Coronary artery (tissue), 2 donors: ENCODE results near the gene TRAPPC13.

Experiments
- DNase-seq: peaks from one replicate; pipeline ENCODE4 v3.0.0-alpha.2; 2017; ENCODE audit warnings: low spot score
- H3K27ac ChIP-seq, 2 donors: fragments of 200-600 bp; sonication (generic); one replicate each; pipeline ENCODE4 v1.5.1; 2016 to 2019
- H3K4me3 ChIP-seq: fragments of 200-600 bp; sonication (generic); 2 replicates; pipeline ENCODE4 v1.5.1; 2016; ENCODE audit warnings: mild to moderate bottlenecking, moderate library complexity
- CTCF ChIP-seq: fragments of 200-600 bp; sonication (generic); IDR thresholded peaks from one replicate; pipeline ENCODE4 v1.5.1; 2019; ENCODE audit warnings: antibody characterized with exemption

TRAPPC13 gene

GRCh38 chr5:65682148-65682547, 57.3 kb downstream of the TRAPPC13 start:
- no peak for DNase-seq
- TF ChIP-seq CTCF: no peak
- Histone ChIP-seq H3K27ac (no peak overlapping the region), H3K4me3 (no peak overlapping the region)

GRCh38 chr5:65693121-65693520, 68.3 kb downstream of the TRAPPC13 start:
- DNase-seq: no peak
- TF ChIP-seq CTCF: no peak
- no peak overlapping the region for H3K4me3 ChIP-seq

GRCh38 chr5:65695162-65695755, 70.4 kb downstream of the TRAPPC13 start:
- TF ChIP-seq CTCF: no peak
- no peak for DNase-seq
- Histone ChIP-seq H3K27ac (no peak overlapping the region), H3K4me3 (no peak overlapping the region)

More at GRCh38 chr5:65693121-65693520, 68.3 kb downstream of the TRAPPC13 start:
- H3K27ac ChIP-seq: no peak overlapping the region

GRCh38 chr5:65695896-65696295, 71.1 kb downstream of the TRAPPC13 start:
- Histone ChIP-seq H3K4me3 (no peak overlapping the region), H3K27ac (no peak overlapping the region)
- no peak for DNase-seq
- TF ChIP-seq CTCF: no peak

GRCh38 chr5:65696892-65697291, 72.1 kb downstream of the TRAPPC13 start:
- H3K27ac ChIP-seq: no peak overlapping the region
- H3K4me3 ChIP-seq: no peak overlapping the region
- no peak for TF ChIP-seq CTCF
- no peak for DNase-seq

- no peak overlapping the region for H3K4me3 ChIP-seq
- H3K27ac ChIP-seq: no peak overlapping the region
- DNase-seq: no peak
- no peak for TF ChIP-seq CTCF
Observed at GRCh38 chr5:65699338-65699737, 74.5 kb downstream of the TRAPPC13 start.

- no peak for TF ChIP-seq CTCF
- DNase-seq: no peak
- no peak overlapping the region for H3K27ac ChIP-seq
- H3K4me3 ChIP-seq: no peak overlapping the region
Observed at GRCh38 chr5:65702036-65702435, 77.2 kb downstream of the TRAPPC13 start.
